H9 (cell line): ENCODE data around the gene BPGM. TPM values are rescaled to one million over a fixed set of nuclear protein-coding genes. Genes with fewer than 3 reads are reported as not detected.

Experiments used
- DNase-seq: peaks from one replicate; pipeline ENCODE4 v3.0.0-alpha.2; 2017
- H2AFZ ChIP-seq: one replicate; pipeline ENCODE4 v1.6.1; 2013; ENCODE audit warnings: mild to moderate bottlenecking, low read length, control low read depth, moderate library complexity
- H2AK5ac ChIP-seq: 2 replicates; pipeline ENCODE4 v1.6.1; 2013; ENCODE audit warnings: low read length, control low read depth, mixed read lengths; ENCODE audit not compliant: insufficient read length
- H2BK120ac ChIP-seq: one replicate; pipeline ENCODE4 v1.6.1; 2013; ENCODE audit warnings: low read depth, mild to moderate bottlenecking, low read length, control low read depth, inconsistent platforms; ENCODE audit not compliant: poor library complexity, severe bottlenecking
- H2BK12ac ChIP-seq: 2 replicates; pipeline ENCODE4 v1.6.1; 2013; ENCODE audit warnings: low read length, control low read depth, mixed read lengths, low read depth; ENCODE audit not compliant: insufficient read length
- H2BK15ac ChIP-seq: 2 replicates; pipeline ENCODE4 v1.6.1; 2013; ENCODE audit warnings: low read depth, low read length, control low read depth
- H2BK20ac ChIP-seq: one replicate; pipeline ENCODE4 v1.6.1; 2013; ENCODE audit warnings: low read depth, mild to moderate bottlenecking, low read length, control low read depth, inconsistent platforms; ENCODE audit not compliant: poor library complexity, severe bottlenecking
- H2BK5ac ChIP-seq: 2 replicates; pipeline ENCODE4 v1.6.1; 2013; ENCODE audit warnings: low read length, control low read depth, mixed read lengths; ENCODE audit not compliant: insufficient read length
- H3K14ac ChIP-seq: 2 replicates; pipeline ENCODE4 v1.6.1; 2013; ENCODE audit warnings: low read length, control low read depth; ENCODE audit not compliant: insufficient read depth
- H3K18ac ChIP-seq: 2 replicates; pipeline ENCODE4 v1.6.1; 2013; ENCODE audit warnings: low read depth, mild to moderate bottlenecking, mixed read lengths, low read length, control low read depth; ENCODE audit not compliant: insufficient read length
- H3K23ac ChIP-seq: 2 replicates; pipeline ENCODE4 v1.6.1; 2013; ENCODE audit warnings: low read length, control low read depth, mixed read lengths, low read depth; ENCODE audit not compliant: insufficient read length
- H3K23me2 ChIP-seq: 2 replicates; pipeline ENCODE4 v1.6.1; 2013; ENCODE audit warnings: low read depth, mild to moderate bottlenecking, mixed read lengths, low read length, control low read depth; ENCODE audit not compliant: insufficient read length, poor library complexity, severe bottlenecking
- H3K27ac ChIP-seq: 2 replicates; pipeline ENCODE4 v1.5.1; 2013; ENCODE audit warnings: low read length, control low read depth, mixed read lengths, low read depth; ENCODE audit not compliant: insufficient read length
- H3K27me3 ChIP-seq: 2 replicates; pipeline ENCODE4 v1.6.1; 2013; ENCODE audit warnings: low read length, control low read depth, inconsistent platforms; ENCODE audit not compliant: insufficient read depth
- H3K4ac ChIP-seq: 2 replicates; pipeline ENCODE4 v1.6.1; 2013; ENCODE audit warnings: low read depth, mild to moderate bottlenecking, control low read depth, inconsistent platforms, low read length, moderate library complexity
- H3K4me1 ChIP-seq: 2 replicates; pipeline ENCODE4 v1.6.1; 2013; ENCODE audit warnings: low read length, control low read depth, inconsistent platforms; ENCODE audit not compliant: insufficient read depth
- H3K4me2 ChIP-seq: 2 replicates; pipeline ENCODE4 v1.6.1; 2013; ENCODE audit warnings: low read length, control low read depth, mixed read lengths; ENCODE audit not compliant: insufficient read length, insufficient read depth
- H3K56ac ChIP-seq: 2 replicates; pipeline ENCODE4 v1.6.1; 2013; ENCODE audit warnings: low read depth, mild to moderate bottlenecking, mixed read lengths, low read length, control low read depth; ENCODE audit not compliant: insufficient read length
- H3K79me1 ChIP-seq: 2 replicates; pipeline ENCODE4 v1.6.1; 2013; ENCODE audit warnings: low read depth, mild to moderate bottlenecking, moderate library complexity, low read length, control low read depth, inconsistent platforms; ENCODE audit not compliant: insufficient read depth, poor library complexity, severe bottlenecking
- H3K79me2 ChIP-seq: 2 replicates; pipeline ENCODE4 v1.6.1; 2013; ENCODE audit warnings: low read length, control low read depth, inconsistent platforms; ENCODE audit not compliant: insufficient read depth
- H3K9ac ChIP-seq: 2 replicates; pipeline ENCODE4 v1.6.1; 2013; ENCODE audit warnings: low read length, control low read depth, mixed read lengths; ENCODE audit not compliant: insufficient read length; ENCODE audit errors: extremely low read depth
- H3K9me3 ChIP-seq: one replicate; pipeline ENCODE4 v1.6.1; 2013; ENCODE audit warnings: low read depth, low read length, inconsistent platforms; ENCODE audit not compliant: control insufficient read depth
- H3T11ph ChIP-seq: one replicate; pipeline ENCODE4 v1.6.1; 2013; ENCODE audit warnings: mild to moderate bottlenecking, low read length, control low read depth, inconsistent platforms
- H4K20me1 ChIP-seq: one replicate; pipeline ENCODE4 v1.6.1; 2013; ENCODE audit not compliant: control insufficient read depth, insufficient read length, insufficient read depth
- H4K5ac ChIP-seq: 2 replicates; pipeline ENCODE4 v1.6.1; 2013; ENCODE audit warnings: low read depth, mild to moderate bottlenecking, mixed read lengths, low read length, control low read depth; ENCODE audit not compliant: insufficient read length
- H4K8ac ChIP-seq: replicated peaks from 2 replicates; pipeline ENCODE4 v1.6.1; 2013; ENCODE audit warnings: low read length, control low read depth, mixed read lengths, low read depth; ENCODE audit not compliant: insufficient read length
- H4K91ac ChIP-seq: 2 replicates; pipeline ENCODE4 v1.6.1; 2013; ENCODE audit warnings: low read depth, mild to moderate bottlenecking, moderate library complexity, mixed read lengths, low read length, control low read depth; ENCODE audit not compliant: insufficient read length
- H3K27ac Mint-ChIP-seq, 3 experiments: 2 replicates in 2 of 3; 3 replicates in 1 of 3; pipeline ENCODE4 v1.8.0; 2020 to 2021; ENCODE audit warnings: mixed read lengths in 3 of 3, mild to moderate bottlenecking in 1 of 3, moderate library complexity in 1 of 3
- H3K27me3 Mint-ChIP-seq: 2 replicates; pipeline ENCODE4 v1.8.0; 2021; ENCODE audit warnings: low read depth, mild to moderate bottlenecking, moderate library complexity, mixed read lengths
- H3K36me3 Mint-ChIP-seq, 3 experiments: 2 replicates in 2 of 3; 3 replicates in 1 of 3; pipeline ENCODE4 v1.8.0; 2020 to 2021; ENCODE audit warnings: low read depth in 3 of 3, mixed read lengths in 3 of 3; ENCODE audit not compliant: insufficient read depth in 1 of 3
- H3K4me1 Mint-ChIP-seq, 2 experiments: 2 replicates each; pipeline ENCODE4 v1.8.0; 2020; ENCODE audit warnings: mixed read lengths in 2 of 2
- H3K4me3 Mint-ChIP-seq, 2 experiments: 2 replicates in 1 of 2; 3 replicates in 1 of 2; pipeline ENCODE4 v1.8.0; 2020 to 2021; ENCODE audit warnings: mild to moderate bottlenecking in 2 of 2, mixed read lengths in 2 of 2, moderate library complexity in 1 of 2
- H3K9me3 Mint-ChIP-seq, 2 experiments: 2 replicates in 1 of 2; 3 replicates in 1 of 2; pipeline ENCODE4 v1.8.0; 2020; ENCODE audit warnings: mild to moderate bottlenecking in 2 of 2, mixed read lengths in 2 of 2, moderate library complexity in 1 of 2
- CTCF ChIP-seq: fragments of 200-600 bp; sonication (generic); conservative IDR thresholded peaks from 3 replicates; pipeline ENCODE4 v1.8.0; 2021; ENCODE audit warnings: antibody characterized with exemption, mild to moderate bottlenecking
- WGBS: extraction: QIAGEN DNeasy Blood & Tissue Kit; methylation state at CpG from one replicate; pipeline ENCODE4 v1.1.7; 2013; ENCODE audit warnings: missing lambda C conversion rate, low lambda C conversion rate, mixed read lengths; ENCODE audit not compliant: insufficient read length; ENCODE audit errors: extremely low coverage; 5-methylcytosine and 5-hydroxymethylcytosine counted together
- total RNA-seq: library from RNA; stranded (reverse); gene quantifications from 2 replicates; pipeline ENCODE4 v1.2.1, GENCODE V29; 2021

The BPGM gene
- total RNA-seq, 1 experiment from 2014 or later, result 14.4 TPM

GRCh38 chr7:134671609-134672008 lies 25.0 kb downstream of the BPGM start:
- Histone ChIP-seq H4K8ac (no peak overlapping the region), H4K91ac (no peak overlapping the region), H3K27me3 (no peaks in the 10 kb centered on the region), H3T11ph (no peak overlapping the region), H3K79me2 (0 out of 2 replicates have a peak, but pooled peaks cover 1% of the 10 kb centered on the region), H3K4ac (no peak overlapping the region), H2BK5ac (no peak overlapping the region), H2BK120ac (no peak overlapping the region), H4K20me1 (no peaks in the 10 kb centered on the region), H3K9ac (no peak overlapping the region), H2BK20ac (no peak overlapping the region), H2BK12ac (no peak overlapping the region), H3K9me3 (no peaks in the 10 kb centered on the region), H3K4me2 (no peak overlapping the region), H3K4me1 (peaks cover 5% of the 10 kb centered on the region), H3K56ac (no peak overlapping the region), H2AFZ (no peak overlapping the region), H3K27ac (no peak overlapping the region), H3K23ac (no peak overlapping the region), H2BK15ac (no peak overlapping the region), H2AK5ac (no peak overlapping the region), H3K79me1 (no peaks in the 10 kb centered on the region), H3K23me2 (no peaks in the 10 kb centered on the region), H3K14ac (no peak overlapping the region), H3K18ac (no peak overlapping the region), H4K5ac (no peak overlapping the region)
- Mint-ChIP-seq H3K27ac (0 out of 7 replicates have a peak overlapping the region, but pooled peaks of 1 of the 3 experiments have one; percentile 39), H3K9me3 (peaks cover 12% of the 10 kb centered on the region in 2 experiments; a peak in 4 of 5 replicates), H3K36me3 (peaks cover 12 to 15% (median 14%) of the 10 kb centered on the region in 3 experiments), H3K27me3 (no peaks in the 10 kb centered on the region), H3K4me3 (no peak overlapping the region), H3K4me1 (peaks cover 13 to 16% of the 10 kb centered on the region in 2 experiments)
- no peak for TF ChIP-seq CTCF
- DNase-seq, result no peak
- WGBS, result no CpG with 5 or more reads among the region's 1 CpG
